Trophoblast cell (in vitro differentiated cells and primary cell): ENCODE results near the gene DLG1.
"Not testable (repeated sequence)": the region's sequence is repeated elsewhere in the genome, so short reads cannot be mapped to it uniquely, and the experiment has no call there.

Source experiments
- DNase-seq, 2 donors: peaks; one replicate each; pipeline ENCODE4 v3.0.0-alpha.2; 2016
- H2AFZ ChIP-seq: 2 replicates; pipeline ENCODE4 v1.6.1; 2013; ENCODE audit warnings: low read length, moderate library complexity, mild to moderate bottlenecking; ENCODE audit not compliant: insufficient read depth, poor library complexity
- H2AK5ac ChIP-seq: 2 replicates; pipeline ENCODE4 v1.6.1; 2013; ENCODE audit warnings: mild to moderate bottlenecking, low read length
- H2BK120ac ChIP-seq: 2 replicates; pipeline ENCODE4 v1.6.1; 2013; ENCODE audit warnings: low read length, mild to moderate bottlenecking, moderate library complexity; ENCODE audit not compliant: insufficient read depth, poor library complexity
- H2BK12ac ChIP-seq: 2 replicates; pipeline ENCODE4 v1.6.1; 2013; ENCODE audit warnings: mild to moderate bottlenecking, low read length, moderate library complexity
- H2BK5ac ChIP-seq: 2 replicates; pipeline ENCODE4 v1.6.1; 2013; ENCODE audit warnings: low read length, low read depth, moderate library complexity, mild to moderate bottlenecking; ENCODE audit not compliant: poor library complexity
- H3K14ac ChIP-seq: 2 replicates; pipeline ENCODE4 v1.6.1; 2013; ENCODE audit warnings: mild to moderate bottlenecking, low read length
- H3K18ac ChIP-seq: 2 replicates; pipeline ENCODE4 v1.6.1; 2013; ENCODE audit warnings: mild to moderate bottlenecking, low read length
- H3K23ac ChIP-seq: 2 replicates; pipeline ENCODE4 v1.6.1; 2013; ENCODE audit warnings: low read length
- H3K27ac ChIP-seq: 2 replicates; pipeline ENCODE4 v1.5.1; 2013; ENCODE audit warnings: low read depth, mild to moderate bottlenecking, inconsistent platforms, low read length, moderate library complexity
- H3K27me3 ChIP-seq: 2 replicates; pipeline ENCODE4 v1.6.1; 2013; ENCODE audit warnings: inconsistent platforms, mild to moderate bottlenecking, low read length, moderate library complexity; ENCODE audit not compliant: insufficient read depth
- H3K36me3 ChIP-seq, 2 experiments: 1 replicate in 1 of 2; 2 replicates in 1 of 2; pipeline ENCODE4 v1.6.1; 2013; ENCODE audit warnings: low read length in 2 of 2, mild to moderate bottlenecking in 2 of 2, moderate library complexity in 1 of 2; ENCODE audit not compliant: insufficient read depth in 2 of 2, control insufficient read depth in 1 of 2
- H3K4ac ChIP-seq: 2 replicates; pipeline ENCODE4 v1.6.1; 2013; ENCODE audit warnings: low read depth, mild to moderate bottlenecking, low read length, moderate library complexity
- H3K4me1 ChIP-seq, 2 experiments: 1 replicate in 1 of 2; 2 replicates in 1 of 2; pipeline ENCODE4 v1.6.1; 2013; ENCODE audit warnings: low read length in 2 of 2, mild to moderate bottlenecking in 2 of 2, moderate library complexity in 1 of 2; ENCODE audit not compliant: insufficient read depth in 2 of 2, control insufficient read depth in 1 of 2
- H3K4me2 ChIP-seq: 2 replicates; pipeline ENCODE4 v1.6.1; 2013; ENCODE audit warnings: inconsistent platforms, mild to moderate bottlenecking, low read length, moderate library complexity
- H3K4me3 ChIP-seq: 2 replicates; pipeline ENCODE4 v1.5.1; 2013; ENCODE audit warnings: mild to moderate bottlenecking, low read depth, low read length, inconsistent platforms
- H3K79me1 ChIP-seq: one replicate; pipeline ENCODE4 v1.6.1; 2013; ENCODE audit warnings: low read length
- H3K79me2 ChIP-seq: 2 replicates; pipeline ENCODE4 v1.6.1; 2013; ENCODE audit warnings: low read length, mild to moderate bottlenecking; ENCODE audit not compliant: control insufficient read depth, insufficient read depth, poor library complexity
- H3K9ac ChIP-seq: 2 replicates; pipeline ENCODE4 v1.6.1; 2013; ENCODE audit warnings: mild to moderate bottlenecking, low read length
- H3K9me3 ChIP-seq: 2 replicates; pipeline ENCODE4 v1.6.1; 2013; ENCODE audit warnings: low read depth, mild to moderate bottlenecking, control low read depth, inconsistent platforms, low read length; ENCODE audit not compliant: insufficient read depth
- H4K12ac ChIP-seq: 2 replicates; pipeline ENCODE4 v1.6.1; 2013; ENCODE audit warnings: low read depth, mild to moderate bottlenecking, low read length, moderate library complexity
- H4K8ac ChIP-seq: 2 replicates; pipeline ENCODE4 v1.6.1; 2013; ENCODE audit warnings: low read depth, mild to moderate bottlenecking, low read length, moderate library complexity
- H4K91ac ChIP-seq: one replicate; pipeline ENCODE4 v1.6.1; 2013; ENCODE audit warnings: low read depth, mild to moderate bottlenecking, low read length, moderate library complexity
- WGBS: extraction: QIAGEN DNeasy Blood & Tissue Kit; methylation state at CpG from one replicate; pipeline ENCODE4 v1.1.7; 2013; ENCODE audit warnings: missing lambda C conversion rate; ENCODE audit not compliant: insufficient read length, insufficient coverage; ENCODE audit errors: extremely low coverage; 5-methylcytosine and 5-hydroxymethylcytosine counted together

The DLG1 gene

GRCh38 chr3:197201791-197202452 is 96.5 kb downstream of the DLG1 start:
- H3K36me3 ChIP-seq = no peaks in the 10 kb centered on the region
- no peak overlapping the region for H4K12ac ChIP-seq
- no peak overlapping the region for H2BK12ac ChIP-seq
- peak overlapping the region; percentile 15 for H3K4ac ChIP-seq
- H3K9ac ChIP-seq = no peak overlapping the region
- H3K4me2 ChIP-seq = no peak overlapping the region
- H2BK120ac ChIP-seq = no peak overlapping the region
- H3K27ac ChIP-seq = no peak overlapping the region
- no peak overlapping the region for H2AK5ac ChIP-seq
- no peaks in the 10 kb centered on the region for H3K79me1 ChIP-seq
- no peak for DNase-seq
- no peak overlapping the region for H2AFZ ChIP-seq
- no peaks in the 10 kb centered on the region for H3K27me3 ChIP-seq
- no peak overlapping the region for H4K91ac ChIP-seq
- peak overlapping the region; percentile 3 for H3K23ac ChIP-seq
- H3K14ac ChIP-seq = no peak overlapping the region
- WGBS = no CpG with 5 or more reads among the region's 5 CpGs
- no peak overlapping the region for H2BK5ac ChIP-seq
- H3K79me2 ChIP-seq = no peaks in the 10 kb centered on the region
- H3K18ac ChIP-seq = no peak overlapping the region
- H3K4me3 ChIP-seq = no peak overlapping the region
- H3K9me3 ChIP-seq = no peaks in the 10 kb centered on the region
- no peaks in the 10 kb centered on the region for H3K4me1 ChIP-seq
- no peak overlapping the region for H4K8ac ChIP-seq

- not testable (repeated sequence) for DNase-seq, H3K14ac ChIP-seq, H3K9ac ChIP-seq, H2BK5ac ChIP-seq, H2BK12ac ChIP-seq, H2BK120ac ChIP-seq, H3K79me1 ChIP-seq, H3K9me3 ChIP-seq, H3K27ac ChIP-seq, H4K12ac ChIP-seq, H3K4ac ChIP-seq, H3K27me3 ChIP-seq, H3K36me3 ChIP-seq, H3K23ac ChIP-seq, H3K79me2 ChIP-seq, H4K8ac ChIP-seq, H2AFZ ChIP-seq, H3K4me1 ChIP-seq, H3K4me3 ChIP-seq, H2AK5ac ChIP-seq, H3K4me2 ChIP-seq, H4K91ac ChIP-seq, H3K18ac ChIP-seq
- WGBS = no CpG with 5 or more reads among the region's 12 CpGs
Measured at GRCh38 chr3:197200856-197201255, 97.6 kb downstream of the DLG1 start.

GRCh38 chr3:197197334-197197733 is 101.1 kb downstream of the DLG1 start:
- H2BK120ac ChIP-seq = no peak overlapping the region
- WGBS = no CpG with 5 or more reads among the region's 2 CpGs
- H3K4me1 ChIP-seq = no peaks in the 10 kb centered on the region
- H3K23ac ChIP-seq = no peak overlapping the region
- H3K27ac ChIP-seq = no peak overlapping the region
- no peak overlapping the region for H4K91ac ChIP-seq
- no peaks in the 10 kb centered on the region for H3K36me3 ChIP-seq
- no peak overlapping the region for H3K4ac ChIP-seq
- H3K79me1 ChIP-seq = no peaks in the 10 kb centered on the region
- H2AFZ ChIP-seq = no peak overlapping the region
- H2BK5ac ChIP-seq = no peak overlapping the region
- no peak overlapping the region for H3K4me3 ChIP-seq
- no peak overlapping the region for H2BK12ac ChIP-seq
- H3K14ac ChIP-seq = no peak overlapping the region
- no peak overlapping the region for H4K12ac ChIP-seq
- H3K9me3 ChIP-seq = no peaks in the 10 kb centered on the region
- H3K27me3 ChIP-seq = no peaks in the 10 kb centered on the region
- no peak overlapping the region for H3K9ac ChIP-seq
- H3K79me2 ChIP-seq = no peaks in the 10 kb centered on the region
- no peak for DNase-seq
- H3K4me2 ChIP-seq = no peak overlapping the region
- no peak overlapping the region for H4K8ac ChIP-seq
- no peak overlapping the region for H2AK5ac ChIP-seq
- H3K18ac ChIP-seq = no peak overlapping the region

- no peak overlapping the region for H3K4me3 ChIP-seq
- H3K4me2 ChIP-seq = no peak overlapping the region
- no peak overlapping the region for H3K14ac ChIP-seq
- H3K27me3 ChIP-seq = no peaks in the 10 kb centered on the region
- H3K79me2 ChIP-seq = no peaks in the 10 kb centered on the region
- H3K23ac ChIP-seq = no peak overlapping the region
- no CpG with 5 or more reads among the region's 3 CpGs for WGBS
- no peak overlapping the region for H2AK5ac ChIP-seq
- no peak overlapping the region for H3K27ac ChIP-seq
- no peak for DNase-seq
- H3K4ac ChIP-seq = no peak overlapping the region
- H4K12ac ChIP-seq = no peak overlapping the region
- H2AFZ ChIP-seq = no peak overlapping the region
- H3K9ac ChIP-seq = no peak overlapping the region
- H2BK12ac ChIP-seq = no peak overlapping the region
- no peak overlapping the region for H4K91ac ChIP-seq
- H3K36me3 ChIP-seq = peaks cover 0 to 2% of the 10 kb centered on the region in 2 experiments
- H2BK5ac ChIP-seq = no peak overlapping the region
- H3K9me3 ChIP-seq = no peaks in the 10 kb centered on the region
- H2BK120ac ChIP-seq = no peak overlapping the region
- H3K18ac ChIP-seq = no peak overlapping the region
- no peaks in the 10 kb centered on the region for H3K79me1 ChIP-seq
- no peak overlapping the region for H4K8ac ChIP-seq
- H3K4me1 ChIP-seq = no peaks in the 10 kb centered on the region
Measured at GRCh38 chr3:197196192-197196591, 102.2 kb downstream of the DLG1 start.
